Measurements from ENCODE around the gene KRT36.

Gene KRT36

DNA sequence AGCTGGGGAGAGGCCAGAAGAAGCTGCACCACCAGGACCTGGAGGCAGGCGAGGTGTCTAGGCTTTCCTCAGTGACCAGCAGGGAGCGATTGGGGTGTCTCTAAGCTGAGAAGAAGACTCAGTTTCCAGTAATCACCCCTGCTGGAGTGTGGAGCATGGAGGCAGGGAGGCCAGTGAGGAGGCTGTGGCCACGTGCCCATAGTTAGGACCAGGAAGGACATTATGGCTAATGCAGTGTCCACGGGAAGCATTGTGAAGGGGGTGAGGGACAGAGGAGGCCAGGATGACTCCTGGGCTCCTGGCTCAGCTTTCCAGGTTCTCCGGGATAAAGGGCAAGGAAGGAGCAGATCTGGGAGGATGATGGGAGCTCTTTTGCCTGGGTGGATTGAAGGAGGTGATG, 10.0 kb upstream of the KRT36 start:
- Histone ChIP-seq H3K4me2 (ENCODE audit: low read depth, low read length, poor library complexity, severe bottlenecking) (no peak overlapping the region), H2AFZ (ENCODE audit: low read length) (no peak overlapping the region), H3F3A (ENCODE audit: low read depth) (no peaks in the 10 kb centered on the region)

GRCh38 chr17:41498276-41498675, 8.6 kb upstream of the KRT36 start:
- H3K4me1 ChIP-seq (ENCODE audit: insufficient read depth, low read length, poor library complexity, severe bottlenecking) = peaks cover 5% of the 10 kb centered on the region
- no peak for TF ChIP-seq CTCF (conservative IDR thresholded peaks at IDR 0.05; ENCODE audit: low read length)
- no peak for TF ChIP-seq EZH2phosphoT487 (IDR thresholded peaks at IDR 0.05; ENCODE audit: borderline replicate concordance)

More for the DNA sequence above, 10.0 kb upstream of the KRT36 start:
- Histone ChIP-seq H3K36me3 (ENCODE audit: insufficient read depth, low read length) (no peaks in the 10 kb centered on the region), H3K79me2 (ENCODE audit: insufficient read depth, low read length) (no peaks in the 10 kb centered on the region), H3K27me3 (ENCODE audit: insufficient read depth, low read length, poor library complexity, severe bottlenecking) (no peaks in the 10 kb centered on the region), H3K9me3 (ENCODE audit: insufficient read depth, low read depth, low read length) (no peaks in the 10 kb centered on the region), H3K9me2 (replicated peaks; ENCODE audit: low read depth, low read length) (no peaks in the 10 kb centered on the region), H3K9ac (ENCODE audit: low read depth, low read length, poor library complexity, severe bottlenecking) (no peak overlapping the region), H3K4me1 (ENCODE audit: insufficient read depth, low read length, poor library complexity, severe bottlenecking) (peaks cover 5% of the 10 kb centered on the region), H4K20me1 (ENCODE audit: insufficient read depth, low read length, poor library complexity, severe bottlenecking) (no peaks in the 10 kb centered on the region), H3K4me3 (ENCODE audit: low read length, poor library complexity, severe bottlenecking) (no peak overlapping the region)
- TF ChIP-seq EZH2phosphoT487 (IDR thresholded peaks at IDR 0.05; ENCODE audit: borderline replicate concordance) = no peak
- no peak for TF ChIP-seq CTCF (conservative IDR thresholded peaks at IDR 0.05; ENCODE audit: low read length)

DNA sequence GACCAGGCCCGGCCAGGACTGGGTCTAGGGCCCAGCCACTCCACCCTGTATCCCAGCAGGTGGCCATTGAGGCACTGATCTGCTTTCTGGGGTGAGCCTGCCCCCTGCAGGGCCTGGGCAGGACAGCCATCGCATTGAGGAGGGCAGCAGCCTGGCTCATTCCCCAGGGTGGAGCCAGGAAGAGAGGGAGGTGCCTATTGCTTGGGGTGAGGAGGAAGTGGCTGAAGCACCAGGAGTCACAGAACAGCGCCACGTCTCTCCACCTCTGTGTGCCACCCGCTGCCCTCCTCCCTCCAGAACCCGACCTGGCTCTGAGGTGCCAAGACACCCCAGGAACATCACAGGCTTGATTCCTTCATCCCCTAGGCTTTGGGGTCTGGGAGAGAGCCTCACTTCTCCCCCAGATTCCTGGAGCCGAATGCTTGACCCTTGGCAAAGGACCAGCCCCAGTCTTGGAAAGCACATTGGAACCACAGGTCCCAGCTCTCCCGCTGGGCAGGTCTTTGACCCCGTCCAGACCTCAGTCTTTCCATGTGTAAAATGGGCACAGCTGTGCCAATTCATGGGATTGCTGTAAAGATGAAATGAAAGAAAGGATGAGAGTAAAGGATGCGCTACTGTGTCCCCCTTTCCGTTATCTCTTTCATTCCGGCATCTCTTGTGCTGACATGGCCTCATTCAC, 7.2 kb upstream of the KRT36 start:
- Histone ChIP-seq H2AFZ (ENCODE audit: low read length) (peak overlapping the region; percentile 91), H3K4me2 (ENCODE audit: low read depth, low read length, poor library complexity, severe bottlenecking) (peak overlapping the region; percentile 64), H3F3A (ENCODE audit: low read depth) (no peaks in the 10 kb centered on the region), H4K20me1 (ENCODE audit: insufficient read depth, low read length, poor library complexity, severe bottlenecking) (no peaks in the 10 kb centered on the region), H3K79me2 (ENCODE audit: insufficient read depth, low read length) (no peaks in the 10 kb centered on the region), H3K9me3 (ENCODE audit: insufficient read depth, low read depth, low read length) (no peaks in the 10 kb centered on the region), H3K4me3 (ENCODE audit: low read length, poor library complexity, severe bottlenecking) (peak overlapping the region; percentile 54), H3K27me3 (ENCODE audit: insufficient read depth, low read length, poor library complexity, severe bottlenecking) (no peaks in the 10 kb centered on the region), H3K9me2 (replicated peaks; ENCODE audit: low read depth, low read length) (no peaks in the 10 kb centered on the region), H3K9ac (ENCODE audit: low read depth, low read length, poor library complexity, severe bottlenecking) (peak overlapping the region; percentile 50), H3K4me1 (ENCODE audit: insufficient read depth, low read length, poor library complexity, severe bottlenecking) (peaks cover 5% of the 10 kb centered on the region), H3K36me3 (ENCODE audit: insufficient read depth, low read length) (no peaks in the 10 kb centered on the region)
- TF ChIP-seq CTCF (conservative IDR thresholded peaks at IDR 0.05; ENCODE audit: low read length) (peak; percentile 88), EZH2phosphoT487 (IDR thresholded peaks at IDR 0.05; ENCODE audit: borderline replicate concordance) (no peak)

More at GRCh38 chr17:41498276-41498675, 8.6 kb upstream of the KRT36 start:
- no peak overlapping the region for H3K4me2 ChIP-seq (ENCODE audit: low read depth, low read length, poor library complexity, severe bottlenecking)
- no peaks in the 10 kb centered on the region for H3K27me3 ChIP-seq (ENCODE audit: insufficient read depth, low read length, poor library complexity, severe bottlenecking)
- no peak overlapping the region for H3K9ac ChIP-seq (ENCODE audit: low read depth, low read length, poor library complexity, severe bottlenecking)
- no peaks in the 10 kb centered on the region for H3F3A ChIP-seq (ENCODE audit: low read depth)
- no peak overlapping the region for H3K4me3 ChIP-seq (ENCODE audit: low read length, poor library complexity, severe bottlenecking)
- H4K20me1 ChIP-seq (ENCODE audit: insufficient read depth, low read length, poor library complexity, severe bottlenecking) = no peaks in the 10 kb centered on the region
- no peaks in the 10 kb centered on the region for H3K9me2 ChIP-seq (replicated peaks; ENCODE audit: low read depth, low read length)
- no peaks in the 10 kb centered on the region for H3K36me3 ChIP-seq (ENCODE audit: insufficient read depth, low read length)
- H3K79me2 ChIP-seq (ENCODE audit: insufficient read depth, low read length) = no peaks in the 10 kb centered on the region
- peak overlapping the region; percentile 10; the same call in 1 of the 2 replicates for H2AFZ ChIP-seq (ENCODE audit: low read length)
- H3K9me3 ChIP-seq (ENCODE audit: insufficient read depth, low read depth, low read length) = no peaks in the 10 kb centered on the region

Measured in Loucy (cell line).